Mesenchymal stem cell (in vitro differentiated cells and primary cell): ENCODE data around the gene RERG.

Experiments used
- DNase-seq: peaks from one replicate; pipeline ENCODE4 v3.0.0-alpha.2; 2013
- H2AFZ ChIP-seq: one replicate; pipeline ENCODE4 v1.6.1; 2013; ENCODE audit warnings: low read depth, mild to moderate bottlenecking, control low read depth, inconsistent platforms, low read length, moderate library complexity
- H2AK5ac ChIP-seq: 2 replicates; pipeline ENCODE4 v1.6.1; 2013; ENCODE audit warnings: low read length, moderate library complexity, mild to moderate bottlenecking, inconsistent platforms; ENCODE audit not compliant: severe bottlenecking
- H2BK120ac ChIP-seq: one replicate; pipeline ENCODE4 v1.6.1; 2013; ENCODE audit warnings: low read depth, mild to moderate bottlenecking, inconsistent platforms, low read length, moderate library complexity
- H2BK12ac ChIP-seq, 2 experiments: one replicate each; pipeline ENCODE4 v1.6.1; 2013; ENCODE audit warnings: inconsistent platforms in 2 of 2, low read length in 2 of 2, mild to moderate bottlenecking in 2 of 2, moderate library complexity in 2 of 2, control low read depth in 1 of 2
- H2BK15ac ChIP-seq: one replicate; pipeline ENCODE4 v1.6.1; 2013; ENCODE audit warnings: mild to moderate bottlenecking, low read depth, inconsistent platforms; ENCODE audit not compliant: poor library complexity, severe bottlenecking
- H2BK5ac ChIP-seq: 2 replicates; pipeline ENCODE4 v1.6.1; 2013; ENCODE audit warnings: low read depth, mild to moderate bottlenecking, low read length, control low read depth, inconsistent platforms; ENCODE audit not compliant: poor library complexity, severe bottlenecking
- H3K14ac ChIP-seq, 2 experiments: one replicate each; pipeline ENCODE4 v1.6.1; 2013; ENCODE audit warnings: inconsistent platforms in 2 of 2, low read length in 2 of 2, control low read depth in 1 of 2, mild to moderate bottlenecking in 1 of 2, moderate library complexity in 1 of 2
- H3K18ac ChIP-seq, 2 experiments: one replicate each; pipeline ENCODE4 v1.6.1; 2013; ENCODE audit warnings: inconsistent platforms in 2 of 2, low read length in 2 of 2, control low read depth in 1 of 2, low read depth in 1 of 2, mild to moderate bottlenecking in 1 of 2
- H3K23ac ChIP-seq, 2 experiments: one replicate each; pipeline ENCODE4 v1.6.1; 2013; ENCODE audit warnings: inconsistent platforms in 2 of 2, low read length in 2 of 2, mild to moderate bottlenecking in 2 of 2, moderate library complexity in 2 of 2, control low read depth in 1 of 2
- H3K27ac ChIP-seq: 2 replicates; pipeline ENCODE4 v1.5.1; 2013; ENCODE audit warnings: mild to moderate bottlenecking, moderate library complexity, low read length, control low read depth, inconsistent platforms; ENCODE audit not compliant: poor library complexity, severe bottlenecking
- H3K27me3 ChIP-seq, 2 experiments: 2 replicates each; pipeline versions ENCODE4 v1.6.1 to v1.7.0; 2013; ENCODE audit warnings: low read length in 2 of 2, mild to moderate bottlenecking in 2 of 2, moderate library complexity in 2 of 2, control low read depth in 1 of 2, inconsistent platforms in 1 of 2; ENCODE audit not compliant: control insufficient read depth in 1 of 2, insufficient read depth in 1 of 2
- H3K36me3 ChIP-seq, 2 experiments: 2 replicates each; pipeline versions ENCODE4 v1.6.1 to v1.7.0; 2013; ENCODE audit warnings: low read length in 2 of 2, control low read depth in 1 of 2, inconsistent platforms in 1 of 2, low read depth in 1 of 2, mild to moderate bottlenecking in 1 of 2; ENCODE audit not compliant: insufficient read depth in 2 of 2, control insufficient read depth in 1 of 2
- H3K4ac ChIP-seq, 2 experiments: one replicate each; pipeline ENCODE4 v1.6.1; 2013; ENCODE audit warnings: inconsistent platforms in 2 of 2, low read length in 2 of 2, mild to moderate bottlenecking in 2 of 2, moderate library complexity in 2 of 2, control low read depth in 1 of 2, low read depth in 1 of 2
- H3K4me1 ChIP-seq: 2 replicates; pipeline ENCODE4 v1.6.1; 2013; ENCODE audit warnings: low read depth, low read length, control low read depth; ENCODE audit not compliant: control insufficient read depth, insufficient read depth
- H3K4me2 ChIP-seq: 2 replicates; pipeline ENCODE4 v1.6.1; 2013; ENCODE audit warnings: low read length, mild to moderate bottlenecking, inconsistent platforms; ENCODE audit not compliant: poor library complexity, severe bottlenecking
- H3K4me3 ChIP-seq, 2 experiments: 2 replicates each; pipeline versions ENCODE4 v1.5.1 to v1.7.0; 2013; ENCODE audit warnings: low read length in 2 of 2, mild to moderate bottlenecking in 2 of 2, control low read depth in 1 of 2, low read depth in 1 of 2; ENCODE audit not compliant: insufficient read depth in 1 of 2
- H3K79me1 ChIP-seq: replicated peaks from 2 replicates; pipeline ENCODE4 v1.6.1; 2013; ENCODE audit warnings: mild to moderate bottlenecking, control low read depth, low read length, inconsistent platforms; ENCODE audit not compliant: poor library complexity, severe bottlenecking
- H3K9ac ChIP-seq: 2 replicates; pipeline ENCODE4 v1.7.0; 2013; ENCODE audit warnings: mild to moderate bottlenecking, low read length, moderate library complexity
- H3K9me3 ChIP-seq: 2 replicates; pipeline ENCODE4 v1.7.0; 2013; ENCODE audit warnings: mild to moderate bottlenecking, low read length; ENCODE audit not compliant: control insufficient read depth
- H4K8ac ChIP-seq: one replicate; pipeline ENCODE4 v1.6.1; 2013; ENCODE audit warnings: inconsistent platforms, mild to moderate bottlenecking, low read length, moderate library complexity
- H4K91ac ChIP-seq: one replicate; pipeline ENCODE4 v1.6.1; 2013; ENCODE audit warnings: mild to moderate bottlenecking, low read length, inconsistent platforms
- WGBS: methylation state at CpG from one replicate; pipeline ENCODE4 v1.1.7; 2013; ENCODE audit warnings: mixed read lengths; 5-methylcytosine and 5-hydroxymethylcytosine counted together

The RERG gene

DNA sequence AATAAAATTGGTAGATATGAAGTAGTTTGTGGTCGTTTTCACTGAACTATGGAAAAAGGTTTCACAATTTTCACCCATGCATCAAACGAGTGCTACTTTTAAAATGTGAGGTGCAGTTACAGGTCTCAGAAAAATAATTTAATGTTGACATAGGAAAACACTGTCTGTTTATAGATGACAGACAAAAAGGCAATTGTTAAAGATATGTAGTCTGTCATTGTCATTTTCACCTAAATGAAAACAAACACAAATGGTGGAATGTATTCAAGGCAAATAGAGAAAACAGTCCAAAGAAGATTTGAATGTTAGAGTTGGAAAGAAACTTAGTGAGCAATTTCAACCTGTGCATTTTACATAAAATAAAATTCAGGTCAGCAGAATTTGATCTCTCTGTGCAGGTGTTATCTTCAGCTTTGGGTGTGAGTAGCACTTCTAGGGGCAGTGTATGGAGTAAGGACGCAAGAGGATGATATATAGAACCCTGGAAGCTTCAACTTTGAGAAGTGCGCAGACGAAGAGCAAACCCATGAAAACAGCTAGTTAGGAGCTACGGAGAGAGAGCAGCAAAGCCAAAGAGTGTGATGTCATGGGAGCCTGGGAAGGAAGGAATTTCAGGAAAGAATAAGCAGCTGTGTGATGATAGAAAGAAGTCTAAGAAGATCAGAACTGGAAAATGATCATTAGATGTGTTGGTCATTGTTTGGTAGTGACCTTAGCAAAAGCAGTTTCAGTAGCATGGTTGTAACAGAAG is 6.2 kb downstream of the RERG start:
- whole genome bisulfite sequencing = 81% methylated on average over 6 of the region's 6 CpGs
- Histone ChIP-seq H3K14ac (no peak overlapping the region), H4K91ac (no peak overlapping the region), H2BK15ac (no peak overlapping the region), H2AFZ (no peak overlapping the region), H4K8ac (no peak overlapping the region), H2AK5ac (no peak overlapping the region), H3K23ac (no peak overlapping the region), H3K9ac (no peak overlapping the region), H2BK5ac (no peak overlapping the region), H2BK12ac (no peak overlapping the region), H3K27me3 (peaks cover 0 to 10% of the 10 kb centered on the region in 2 experiments), H3K4me2 (no peak overlapping the region), H3K36me3 (no peaks in the 10 kb centered on the region), H3K4ac (no peak overlapping the region), H3K27ac (no peak overlapping the region), H3K79me1 (no peaks in the 10 kb centered on the region), H3K18ac (no peak overlapping the region), H3K4me1 (no peaks in the 10 kb centered on the region), H3K4me3 (no peak overlapping the region), H2BK120ac (no peak overlapping the region), H3K9me3 (no peaks in the 10 kb centered on the region)
- DNase-seq = no peak

GRCh38 chr12:15212930-15213329 is 8.3 kb downstream of the RERG start:
- Histone ChIP-seq H3K4me2 (no peak overlapping the region), H3K79me1 (no peaks in the 10 kb centered on the region), H2BK120ac (no peak overlapping the region), H2BK5ac (no peak overlapping the region), H3K4me1 (no peaks in the 10 kb centered on the region), H2AFZ (no peak overlapping the region), H3K23ac (no peak overlapping the region), H4K8ac (no peak overlapping the region), H3K4me3 (no peak overlapping the region), H3K27me3 (peaks cover 0 to 10% of the 10 kb centered on the region in 2 experiments), H3K36me3 (no peaks in the 10 kb centered on the region), H3K18ac (no peak overlapping the region), H3K9me3 (no peaks in the 10 kb centered on the region), H4K91ac (no peak overlapping the region), H3K27ac (no peak overlapping the region), H2BK12ac (no peak overlapping the region), H3K14ac (no peak overlapping the region), H3K9ac (no peak overlapping the region), H3K4ac (no peak overlapping the region), H2BK15ac (no peak overlapping the region), H2AK5ac (no peak overlapping the region)
- WGBS = 100% methylated on average over 1 of the region's 2 CpGs
- DNase-seq = no peak

DNA sequence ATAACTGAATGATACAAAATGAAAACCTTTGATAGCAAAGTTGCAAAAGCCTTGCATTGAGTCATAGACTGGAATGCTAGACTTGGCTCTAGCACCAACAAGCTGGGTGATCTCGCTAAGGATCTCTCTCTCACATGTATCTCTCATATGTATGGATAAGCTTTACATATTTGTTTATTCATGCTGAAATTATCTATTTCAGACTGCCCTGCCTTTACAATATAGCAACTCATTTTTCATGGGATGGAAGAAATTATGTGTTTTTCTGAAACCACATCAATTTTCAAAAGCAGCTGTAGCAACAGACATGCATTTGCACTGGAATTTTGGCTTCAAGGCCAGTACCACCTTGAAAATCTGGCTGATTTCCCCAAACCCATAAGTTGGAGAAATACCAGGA is 11.4 kb downstream of the RERG start:
- peak; percentile 52 for DNase-seq
- WGBS = no CpG with 5 or more reads among the region's 1 CpG
- no peak overlapping the region for H3K14ac ChIP-seq
- no peak overlapping the region for H2AK5ac ChIP-seq
- no peaks in the 10 kb centered on the region for H3K36me3 ChIP-seq
- no peak overlapping the region for H4K8ac ChIP-seq
- H3K4me2 ChIP-seq = no peak overlapping the region
- H3K9ac ChIP-seq = peak overlapping the region; percentile 64
- no peak overlapping the region for H2BK12ac ChIP-seq
- no peak overlapping the region for H3K23ac ChIP-seq
- peak overlapping the region; percentile 42 for H3K27ac ChIP-seq
- H3K4ac ChIP-seq = no peak overlapping the region
- no peaks in the 10 kb centered on the region for H3K27me3 ChIP-seq
- no peak overlapping the region for H2BK15ac ChIP-seq
- H4K91ac ChIP-seq = no peak overlapping the region
- no peaks in the 10 kb centered on the region for H3K79me1 ChIP-seq
- no peak overlapping the region for H2BK120ac ChIP-seq
- H3K18ac ChIP-seq = no peak overlapping the region
- no peak overlapping the region for H3K4me3 ChIP-seq
- H3K9me3 ChIP-seq = no peaks in the 10 kb centered on the region
- H3K4me1 ChIP-seq = no peaks in the 10 kb centered on the region
- no peak overlapping the region for H2BK5ac ChIP-seq
- H2AFZ ChIP-seq = no peak overlapping the region

DNA sequence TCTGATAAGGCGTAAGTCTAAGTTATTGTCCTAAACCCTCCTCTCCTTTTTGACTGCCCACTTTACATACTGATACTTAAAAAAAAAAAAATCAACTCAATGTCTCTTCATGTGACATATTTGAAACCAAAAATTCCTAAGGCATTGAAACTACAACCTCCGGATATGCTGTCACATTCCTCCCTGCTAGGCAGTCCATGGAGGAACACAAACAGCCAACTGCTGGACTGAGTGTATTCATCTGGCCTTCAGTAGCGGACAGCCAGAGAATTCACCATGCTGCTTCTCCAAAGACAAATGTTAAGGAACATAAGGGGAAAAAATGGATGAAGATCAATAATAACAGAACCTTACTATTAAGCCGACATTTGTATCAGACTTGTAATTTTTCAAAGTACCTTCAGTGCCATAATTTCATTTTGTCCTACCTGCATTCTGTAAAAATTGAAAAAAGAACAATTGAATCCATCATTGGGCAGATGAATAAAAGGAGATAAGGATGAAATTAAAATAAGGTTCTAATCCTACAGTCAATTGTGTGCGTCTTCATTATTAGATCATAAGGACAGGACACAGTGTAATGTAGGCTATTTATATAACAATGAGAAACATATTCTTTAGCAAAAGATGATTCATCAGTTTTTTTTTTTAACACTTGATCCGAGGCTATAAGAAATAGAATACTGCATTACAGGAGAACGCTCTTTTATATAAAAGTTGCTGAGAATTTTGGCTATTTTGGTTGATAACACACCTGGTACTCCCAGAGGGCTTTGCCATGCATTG is 12.2 kb downstream of the RERG start:
- H3K4me1 ChIP-seq = no peaks in the 10 kb centered on the region
- peak overlapping the region; percentile 64 for H3K9ac ChIP-seq
- H3K27me3 ChIP-seq = no peaks in the 10 kb centered on the region
- H2AFZ ChIP-seq = no peak overlapping the region
- H3K18ac ChIP-seq = no peak overlapping the region
- peak overlapping the region in 1 of 2 experiments; percentile 48 for H3K4me3 ChIP-seq
- no peak overlapping the region for H4K8ac ChIP-seq
- H3K79me1 ChIP-seq = no peaks in the 10 kb centered on the region
- H4K91ac ChIP-seq = no peak overlapping the region
- no peak overlapping the region for H3K4me2 ChIP-seq
- H2BK120ac ChIP-seq = no peak overlapping the region
- no peak overlapping the region for H3K4ac ChIP-seq
- no peak overlapping the region for H2BK15ac ChIP-seq
- H2AK5ac ChIP-seq = no peak overlapping the region
- no peaks in the 10 kb centered on the region for H3K9me3 ChIP-seq
- 86% methylated on average over 5 of the region's 7 CpGs for WGBS
- no peak overlapping the region for H2BK12ac ChIP-seq
- H3K36me3 ChIP-seq = no peaks in the 10 kb centered on the region
- H3K23ac ChIP-seq = no peak overlapping the region
- H3K14ac ChIP-seq = no peak overlapping the region
- peak overlapping the region; percentile 37 for H3K27ac ChIP-seq
- peak; percentile 26 for DNase-seq
- H2BK5ac ChIP-seq = no peak overlapping the region
